Erythroblast (primary cell): ENCODE results near the gene DGKA.

Experiments
- GATA1 ChIP-seq: IDR thresholded peaks from 2 replicates; pipeline ENCODE4 v1.6.1; 2011; ENCODE audit warnings: low read depth, mild to moderate bottlenecking, control low read depth, low read length, moderate library complexity
- POLR2A ChIP-seq: IDR thresholded peaks from 2 replicates; pipeline ENCODE4 v1.6.1; 2011; ENCODE audit warnings: mild to moderate bottlenecking, low read length

GRCh38 chr12:55893723-55894122 lies 37.2 kb upstream of the DGKA start:
- TF ChIP-seq POLR2A = no peak
- TF ChIP-seq GATA1 = no peak
